NCI-H1092 treated with DMSO at 0.1 percent for 48 hours (cell line): ENCODE measurements around the gene RAB40B.
A peak's percentile ranks its signal among the peaks of the same experiment; 100 is the strongest.

Source experiments
- DNase-seq: peaks from one replicate; lab custom pipeline; 2025; lab: John Stamatoyannopoulos, UW

The RAB40B gene

GRCh38 chr17:82648742-82649331 is 49.7 kb downstream of the RAB40B start:
- peak; percentile 18 for DNase-seq

- DNase-seq, result peak; percentile 90
Measured at GRCh38 chr17:82648165-82648668, 50.3 kb downstream of the RAB40B start, which contains the start of gene WDR45B. Gene WDR45B, minus strand, starts transcription at chr17:82648444. Its CDS starts 104 bp downstream, at chr17:82648340.

- DNase-seq, result no peak
Measured at GRCh38 chr17:82647593-82648164, 50.8 kb downstream of the RAB40B start.

- DNase-seq, result no peak
Measured at GRCh38 chr17:82645516-82645915, 53.0 kb downstream of the RAB40B start.

GRCh38 chr17:82644148-82644547 is 54.4 kb downstream of the RAB40B start:
- DNase-seq, result no peak

- DNase-seq, result no peak
Measured at GRCh38 chr17:82642022-82642421, 56.5 kb downstream of the RAB40B start.

- no peak for DNase-seq
Measured at GRCh38 chr17:82640036-82640435, 58.5 kb downstream of the RAB40B start.

- no peak for DNase-seq
Measured at GRCh38 chr17:82639628-82640027, 58.9 kb downstream of the RAB40B start.

GRCh38 chr17:82638183-82638773 is 60.2 kb downstream of the RAB40B start:
- DNase-seq, result no peak

- DNase-seq, result no peak
Measured at GRCh38 chr17:82636626-82637598, 61.6 kb downstream of the RAB40B start.

- DNase-seq, result no peak
Measured at GRCh38 chr17:82633343-82633742, 65.2 kb downstream of the RAB40B start.

- no peak for DNase-seq
Measured at GRCh38 chr17:82632451-82632850, 66.0 kb downstream of the RAB40B start.

- no peak for DNase-seq
Measured at GRCh38 chr17:82631544-82631943, 67.0 kb downstream of the RAB40B start.

GRCh38 chr17:82630212-82630611 is 68.3 kb downstream of the RAB40B start:
- no peak for DNase-seq

- no peak for DNase-seq
Measured at GRCh38 chr17:82629748-82630147, 68.8 kb downstream of the RAB40B start.

GRCh38 chr17:82627405-82627804 is 71.1 kb downstream of the RAB40B start:
- no peak for DNase-seq

GRCh38 chr17:82623707-82624106 is 74.8 kb downstream of the RAB40B start:
- no peak for DNase-seq

GRCh38 chr17:82619641-82620040 is 78.9 kb downstream of the RAB40B start:
- no peak for DNase-seq

GRCh38 chr17:82619211-82619610 is 79.3 kb downstream of the RAB40B start:
- DNase-seq, result no peak

- no peak for DNase-seq
Measured at GRCh38 chr17:82616021-82616711, 82.3 kb downstream of the RAB40B start.
